ENCODE data around the gene GRB2.

The GRB2 gene

GRCh38 chr17:75394332-75394918, 11.1 kb downstream of the GRB2 start:
- Histone ChIP-seq H3K27ac (peak overlapping the region; percentile 70 to 74), H3K27me3 (no peaks in the 10 kb centered on the region), H3K4me3 (peak overlapping the region; percentile 50 to 55), H3K4me1 (peaks cover 0 to 66% (median 36%) of the 10 kb centered on the region in 4 donors), H3K9me3 (no peaks in the 10 kb centered on the region), H3K36me3 (no peaks in the 10 kb centered on the region)
- TF ChIP-seq CTCF (IDR thresholded peaks at IDR 0.05): no peak
- intact Hi-C loops (cut with DNase I; ENCODE audit: low total_unique reads): no loop called here
- no peak for DNase-seq

- H3K36me3 ChIP-seq: no peaks in the 10 kb centered on the region
- intact Hi-C loops (cut with DNase I; ENCODE audit: low total_unique reads): no loop called here
- peaks cover 0 to 66% (median 36%) of the 10 kb centered on the region in 4 donors for H3K4me1 ChIP-seq
Measured at GRCh38 chr17:75393523-75394331, 11.8 kb downstream of the GRB2 start.

GRCh38 chr17:75392559-75392958, 12.9 kb downstream of the GRB2 start:
- H3K4me3 ChIP-seq: peak overlapping the region; percentile 50 to 55

More at GRCh38 chr17:75393523-75394331, 11.8 kb downstream of the GRB2 start:
- H3K27ac ChIP-seq: peak overlapping the region; percentile 70 to 74
- peak overlapping the region; percentile 50 to 55 for H3K4me3 ChIP-seq
- peak; percentile 28 to 42 for TF ChIP-seq CTCF (IDR thresholded peaks at IDR 0.05)
- no peaks in the 10 kb centered on the region for H3K9me3 ChIP-seq
- peak; percentile 99 for DNase-seq
- no peaks in the 10 kb centered on the region for H3K27me3 ChIP-seq

GRCh38 chr17:75390982-75391381, 14.5 kb downstream of the GRB2 start:
- TF ChIP-seq CTCF (IDR thresholded peaks at IDR 0.05): no peak
- no peak overlapping the region for H3K27ac ChIP-seq
- peaks cover 0 to 54% (median 36%) of the 10 kb centered on the region in 4 donors for H3K4me1 ChIP-seq

More at GRCh38 chr17:75392559-75392958, 12.9 kb downstream of the GRB2 start:
- Histone ChIP-seq H3K9me3 (no peaks in the 10 kb centered on the region), H3K27ac (peak overlapping the region; percentile 70 to 74), H3K27me3 (no peaks in the 10 kb centered on the region), H3K4me1 (peaks cover 0 to 66% (median 36%) of the 10 kb centered on the region in 4 donors), H3K36me3 (no peaks in the 10 kb centered on the region)
- DNase-seq: no peak
- intact Hi-C loops (cut with DNase I; ENCODE audit: low total_unique reads): no loop called here
- TF ChIP-seq CTCF (IDR thresholded peaks at IDR 0.05): no peak

GRCh38 chr17:75388476-75389030, 16.9 kb downstream of the GRB2 start:
- Histone ChIP-seq H3K4me1 (peaks cover 0 to 43% (median 26%) of the 10 kb centered on the region in 4 donors), H3K27me3 (no peaks in the 10 kb centered on the region), H3K4me3 (no peak overlapping the region), H3K36me3 (no peaks in the 10 kb centered on the region), H3K27ac (no peak overlapping the region), H3K9me3 (no peaks in the 10 kb centered on the region)
- intact Hi-C loops (cut with DNase I; ENCODE audit: low total_unique reads): no loop called here
- no peak for TF ChIP-seq CTCF (IDR thresholded peaks at IDR 0.05)
- DNase-seq: no peak

More at GRCh38 chr17:75390982-75391381, 14.5 kb downstream of the GRB2 start:
- Histone ChIP-seq H3K4me3 (no peak overlapping the region), H3K27me3 (no peaks in the 10 kb centered on the region), H3K36me3 (no peaks in the 10 kb centered on the region), H3K9me3 (no peaks in the 10 kb centered on the region)
- intact Hi-C loops (cut with DNase I; ENCODE audit: low total_unique reads): no loop called here
- no peak for DNase-seq

All from tibial artery (tissue), 4 donors.